T-helper 1 cell treated with Interleukin-12 subunit alpha and Interleukin-12 subunit beta and Interleukin-4 antibody, amounts not matched to agents 30 μg/mL and 1 μg/mL, for 36 hours (primary cell): ENCODE results near the gene SEMA5B.

ENCODE experiments used
- H3K27ac Mint-ChIP-seq: one replicate; pipeline ENCODE4 v1.8.0; 2021; ENCODE audit warnings: mild to moderate bottlenecking, mixed read lengths
- H3K27me3 Mint-ChIP-seq: one replicate; pipeline ENCODE4 v1.8.0; 2021; ENCODE audit warnings: low read depth, mixed read lengths
- H3K36me3 Mint-ChIP-seq: one replicate; pipeline ENCODE4 v1.8.0; 2021; ENCODE audit warnings: low read depth, mixed read lengths
- H3K4me1 Mint-ChIP-seq: one replicate; pipeline ENCODE4 v1.8.0; 2021; ENCODE audit warnings: low read depth, mixed read lengths
- H3K4me3 Mint-ChIP-seq: one replicate; pipeline ENCODE4 v1.8.0; 2021; ENCODE audit warnings: mild to moderate bottlenecking, moderate library complexity, mixed read lengths
- H3K9me3 Mint-ChIP-seq: one replicate; pipeline ENCODE4 v1.8.0; 2021; ENCODE audit warnings: mixed read lengths

The SEMA5B gene

GRCh38 chr3:123021996-123022510 is 5.5 kb downstream of the SEMA5B start:
- peaks cover 86% of the 10 kb centered on the region for H3K27me3 Mint-ChIP-seq
- no peaks in the 10 kb centered on the region for H3K9me3 Mint-ChIP-seq
- no peak overlapping the region for H3K27ac Mint-ChIP-seq
- H3K4me3 Mint-ChIP-seq, result no peak overlapping the region
- peaks cover 1% of the 10 kb centered on the region for H3K36me3 Mint-ChIP-seq
- peaks cover 3% of the 10 kb centered on the region for H3K4me1 Mint-ChIP-seq

- H3K27ac Mint-ChIP-seq, result no peak overlapping the region
- peaks cover 3% of the 10 kb centered on the region for H3K4me1 Mint-ChIP-seq
- H3K9me3 Mint-ChIP-seq, result no peaks in the 10 kb centered on the region
- peaks cover 79% of the 10 kb centered on the region for H3K27me3 Mint-ChIP-seq
- no peak overlapping the region for H3K4me3 Mint-ChIP-seq
- peaks cover 1% of the 10 kb centered on the region for H3K36me3 Mint-ChIP-seq
Measured at GRCh38 chr3:123021388-123021787, 6.2 kb downstream of the SEMA5B start.

- no peaks in the 10 kb centered on the region for H3K9me3 Mint-ChIP-seq
- H3K36me3 Mint-ChIP-seq, result no peaks in the 10 kb centered on the region
- H3K4me3 Mint-ChIP-seq, result no peak overlapping the region
Measured at GRCh38 chr3:123020709-123021108, 6.9 kb downstream of the SEMA5B start.

GRCh38 chr3:123019591-123019990 is 8.0 kb downstream of the SEMA5B start:
- Mint-ChIP-seq H3K4me1 (no peaks in the 10 kb centered on the region), H3K4me3 (no peak overlapping the region), H3K36me3 (no peaks in the 10 kb centered on the region), H3K27ac (no peak overlapping the region), H3K9me3 (no peaks in the 10 kb centered on the region), H3K27me3 (peaks cover 72% of the 10 kb centered on the region)

More at GRCh38 chr3:123020709-123021108, 6.9 kb downstream of the SEMA5B start:
- Mint-ChIP-seq H3K27me3 (peaks cover 78% of the 10 kb centered on the region), H3K4me1 (peaks cover under 1% of the 10 kb centered on the region), H3K27ac (no peak overlapping the region)

GRCh38 chr3:123019161-123019560 is 8.4 kb downstream of the SEMA5B start:
- peaks cover 72% of the 10 kb centered on the region for H3K27me3 Mint-ChIP-seq
- no peak overlapping the region for H3K4me3 Mint-ChIP-seq
- no peaks in the 10 kb centered on the region for H3K9me3 Mint-ChIP-seq
- H3K4me1 Mint-ChIP-seq, result no peaks in the 10 kb centered on the region
- no peak overlapping the region for H3K27ac Mint-ChIP-seq
- no peaks in the 10 kb centered on the region for H3K36me3 Mint-ChIP-seq

GRCh38 chr3:123018683-123019082 is 8.9 kb downstream of the SEMA5B start:
- H3K4me3 Mint-ChIP-seq, result no peak overlapping the region
- H3K27me3 Mint-ChIP-seq, result peaks cover 69% of the 10 kb centered on the region

GRCh38 chr3:123015596-123015995 is 12.0 kb downstream of the SEMA5B start:
- no peaks in the 10 kb centered on the region for H3K9me3 Mint-ChIP-seq
- H3K27ac Mint-ChIP-seq, result no peak overlapping the region
- H3K36me3 Mint-ChIP-seq, result no peaks in the 10 kb centered on the region
- no peaks in the 10 kb centered on the region for H3K4me1 Mint-ChIP-seq
- no peak overlapping the region for H3K4me3 Mint-ChIP-seq
- H3K27me3 Mint-ChIP-seq, result peaks cover 47% of the 10 kb centered on the region

More at GRCh38 chr3:123018683-123019082, 8.9 kb downstream of the SEMA5B start:
- Mint-ChIP-seq H3K36me3 (no peaks in the 10 kb centered on the region), H3K9me3 (no peaks in the 10 kb centered on the region), H3K4me1 (no peaks in the 10 kb centered on the region), H3K27ac (no peak overlapping the region)

GRCh38 chr3:123013876-123014275 is 13.7 kb downstream of the SEMA5B start:
- H3K27ac Mint-ChIP-seq, result no peak overlapping the region
- H3K27me3 Mint-ChIP-seq, result peaks cover 47% of the 10 kb centered on the region
- no peaks in the 10 kb centered on the region for H3K4me1 Mint-ChIP-seq
- no peak overlapping the region for H3K4me3 Mint-ChIP-seq
- no peaks in the 10 kb centered on the region for H3K36me3 Mint-ChIP-seq
- H3K9me3 Mint-ChIP-seq, result no peaks in the 10 kb centered on the region

GRCh38 chr3:123012652-123013051 is 14.9 kb downstream of the SEMA5B start:
- Mint-ChIP-seq H3K9me3 (no peaks in the 10 kb centered on the region), H3K4me1 (no peaks in the 10 kb centered on the region), H3K4me3 (no peak overlapping the region), H3K27ac (no peak overlapping the region), H3K27me3 (peaks cover 49% of the 10 kb centered on the region), H3K36me3 (no peaks in the 10 kb centered on the region)

- H3K27ac Mint-ChIP-seq, result no peak overlapping the region
- peaks cover 60% of the 10 kb centered on the region for H3K27me3 Mint-ChIP-seq
- H3K9me3 Mint-ChIP-seq, result no peaks in the 10 kb centered on the region
- H3K36me3 Mint-ChIP-seq, result no peaks in the 10 kb centered on the region
- H3K4me1 Mint-ChIP-seq, result no peaks in the 10 kb centered on the region
- H3K4me3 Mint-ChIP-seq, result no peak overlapping the region
Measured at GRCh38 chr3:123011447-123011846, 16.1 kb downstream of the SEMA5B start.

GRCh38 chr3:123008840-123009239 is 18.7 kb downstream of the SEMA5B start:
- peaks cover 60% of the 10 kb centered on the region for H3K27me3 Mint-ChIP-seq

GRCh38 chr3:123006609-123007008 is 21.0 kb downstream of the SEMA5B start:
- H3K36me3 Mint-ChIP-seq, result no peaks in the 10 kb centered on the region
- no peak overlapping the region for H3K27ac Mint-ChIP-seq
- no peaks in the 10 kb centered on the region for H3K9me3 Mint-ChIP-seq
- peaks cover 65% of the 10 kb centered on the region for H3K27me3 Mint-ChIP-seq
- peaks cover 2% of the 10 kb centered on the region for H3K4me1 Mint-ChIP-seq
- H3K4me3 Mint-ChIP-seq, result no peak overlapping the region

More at GRCh38 chr3:123008840-123009239, 18.7 kb downstream of the SEMA5B start:
- H3K36me3 Mint-ChIP-seq, result no peaks in the 10 kb centered on the region
- no peak overlapping the region for H3K27ac Mint-ChIP-seq
- H3K4me1 Mint-ChIP-seq, result no peaks in the 10 kb centered on the region
- no peak overlapping the region for H3K4me3 Mint-ChIP-seq
- H3K9me3 Mint-ChIP-seq, result no peaks in the 10 kb centered on the region

- peaks cover 66% of the 10 kb centered on the region for H3K27me3 Mint-ChIP-seq
- no peak overlapping the region for H3K27ac Mint-ChIP-seq
- H3K4me3 Mint-ChIP-seq, result no peak overlapping the region
- H3K4me1 Mint-ChIP-seq, result peaks cover 2% of the 10 kb centered on the region
- H3K36me3 Mint-ChIP-seq, result no peaks in the 10 kb centered on the region
- no peaks in the 10 kb centered on the region for H3K9me3 Mint-ChIP-seq
Measured at GRCh38 chr3:123005291-123005690, 22.3 kb downstream of the SEMA5B start.

- peaks cover 60% of the 10 kb centered on the region for H3K27me3 Mint-ChIP-seq
- H3K4me1 Mint-ChIP-seq, result peaks cover 2% of the 10 kb centered on the region
- H3K9me3 Mint-ChIP-seq, result no peaks in the 10 kb centered on the region
- no peaks in the 10 kb centered on the region for H3K36me3 Mint-ChIP-seq
- no peak overlapping the region for H3K4me3 Mint-ChIP-seq
- H3K27ac Mint-ChIP-seq, result no peak overlapping the region
Measured at GRCh38 chr3:123004201-123004918, 23.2 kb downstream of the SEMA5B start.

GRCh38 chr3:123002749-123003497 is 24.6 kb downstream of the SEMA5B start:
- peaks cover 46% of the 10 kb centered on the region for H3K27me3 Mint-ChIP-seq

More at GRCh38 chr3:123002749-123003497, 24.6 kb downstream of the SEMA5B start:
- H3K36me3 Mint-ChIP-seq, result no peaks in the 10 kb centered on the region
- no peak overlapping the region for H3K4me3 Mint-ChIP-seq
- no peaks in the 10 kb centered on the region for H3K9me3 Mint-ChIP-seq
- no peak overlapping the region for H3K27ac Mint-ChIP-seq
- peaks cover 2% of the 10 kb centered on the region for H3K4me1 Mint-ChIP-seq
